Esophagus muscularis mucosa (tissue), 3 donors: Measurements from ENCODE around the gene RTEL1.

ENCODE experiments used
- CTCF ChIP-seq, 3 experiments: fragments of 200-600 bp in 2 of 3; fragments of 450-650 bp in 1 of 3; sonication (generic) in 2 of 3; IDR thresholded peaks; one replicate each; pipeline ENCODE4 v1.5.1; 2017 to 2019; ENCODE audit warnings: antibody characterized with exemption in 3 of 3, mild to moderate bottlenecking in 2 of 3, moderate library complexity in 1 of 3
- POLR2AphosphoS5 ChIP-seq, 2 donors: sonication (generic); formaldehyde crosslinking; IDR thresholded peaks; one replicate each; pipeline ENCODE4 v1.6.1; 2017; ENCODE audit warnings: antibody characterized with exemption in 2 of 2

GRCh38 chr20:63652192-63652980, 5.7 kb upstream of the RTEL1 start:
- TF ChIP-seq CTCF (IDR thresholded peaks at IDR 0.05) (no peak), POLR2AphosphoS5 (IDR thresholded peaks at IDR 0.05) (no peak)
